GM19238 (cell line): Measurements from ENCODE around the gene CD248.
A peak's percentile ranks its signal among the peaks of the same experiment; 100 is the strongest.
"Not testable (repeated sequence)": the region's sequence is repeated elsewhere in the genome, so short reads cannot be mapped to it uniquely, and the experiment has no call there.

Experiments
- DNase-seq: peaks from one replicate; pipeline ENCODE4 v3.0.0; 2011; ENCODE audit warnings: low spot score; ENCODE audit not compliant: insufficient read length

CD248 gene, protein sequence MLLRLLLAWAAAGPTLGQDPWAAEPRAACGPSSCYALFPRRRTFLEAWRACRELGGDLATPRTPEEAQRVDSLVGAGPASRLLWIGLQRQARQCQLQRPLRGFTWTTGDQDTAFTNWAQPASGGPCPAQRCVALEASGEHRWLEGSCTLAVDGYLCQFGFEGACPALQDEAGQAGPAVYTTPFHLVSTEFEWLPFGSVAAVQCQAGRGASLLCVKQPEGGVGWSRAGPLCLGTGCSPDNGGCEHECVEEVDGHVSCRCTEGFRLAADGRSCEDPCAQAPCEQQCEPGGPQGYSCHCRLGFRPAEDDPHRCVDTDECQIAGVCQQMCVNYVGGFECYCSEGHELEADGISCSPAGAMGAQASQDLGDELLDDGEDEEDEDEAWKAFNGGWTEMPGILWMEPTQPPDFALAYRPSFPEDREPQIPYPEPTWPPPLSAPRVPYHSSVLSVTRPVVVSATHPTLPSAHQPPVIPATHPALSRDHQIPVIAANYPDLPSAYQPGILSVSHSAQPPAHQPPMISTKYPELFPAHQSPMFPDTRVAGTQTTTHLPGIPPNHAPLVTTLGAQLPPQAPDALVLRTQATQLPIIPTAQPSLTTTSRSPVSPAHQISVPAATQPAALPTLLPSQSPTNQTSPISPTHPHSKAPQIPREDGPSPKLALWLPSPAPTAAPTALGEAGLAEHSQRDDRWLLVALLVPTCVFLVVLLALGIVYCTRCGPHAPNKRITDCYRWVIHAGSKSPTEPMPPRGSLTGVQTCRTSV

DNA sequence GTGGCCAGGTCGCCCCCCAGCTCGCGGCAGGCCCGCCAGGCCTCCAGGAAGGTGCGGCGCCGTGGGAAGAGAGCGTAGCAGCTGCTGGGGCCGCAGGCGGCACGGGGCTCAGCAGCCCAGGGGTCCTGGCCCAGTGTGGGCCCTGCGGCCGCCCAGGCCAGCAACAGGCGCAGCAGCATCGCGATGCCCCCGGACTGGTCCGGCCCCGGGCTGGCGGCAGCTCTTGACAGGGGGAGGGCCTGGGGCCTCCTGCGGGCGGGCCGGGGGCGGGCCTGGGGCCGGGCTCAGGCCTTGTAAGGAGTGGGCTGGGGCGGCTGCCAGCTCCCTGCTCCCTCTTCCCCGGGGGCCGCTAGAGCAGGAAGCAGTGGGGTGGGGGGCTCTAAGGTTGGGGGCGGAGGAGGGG is at the start of gene CD248:
Gene CD248, minus strand, starts transcription at position 196 of the 403 bp plus-strand sequence. Its CDS starts 17 bp downstream, at position 179.
- DNase-seq = no peak

DNA sequence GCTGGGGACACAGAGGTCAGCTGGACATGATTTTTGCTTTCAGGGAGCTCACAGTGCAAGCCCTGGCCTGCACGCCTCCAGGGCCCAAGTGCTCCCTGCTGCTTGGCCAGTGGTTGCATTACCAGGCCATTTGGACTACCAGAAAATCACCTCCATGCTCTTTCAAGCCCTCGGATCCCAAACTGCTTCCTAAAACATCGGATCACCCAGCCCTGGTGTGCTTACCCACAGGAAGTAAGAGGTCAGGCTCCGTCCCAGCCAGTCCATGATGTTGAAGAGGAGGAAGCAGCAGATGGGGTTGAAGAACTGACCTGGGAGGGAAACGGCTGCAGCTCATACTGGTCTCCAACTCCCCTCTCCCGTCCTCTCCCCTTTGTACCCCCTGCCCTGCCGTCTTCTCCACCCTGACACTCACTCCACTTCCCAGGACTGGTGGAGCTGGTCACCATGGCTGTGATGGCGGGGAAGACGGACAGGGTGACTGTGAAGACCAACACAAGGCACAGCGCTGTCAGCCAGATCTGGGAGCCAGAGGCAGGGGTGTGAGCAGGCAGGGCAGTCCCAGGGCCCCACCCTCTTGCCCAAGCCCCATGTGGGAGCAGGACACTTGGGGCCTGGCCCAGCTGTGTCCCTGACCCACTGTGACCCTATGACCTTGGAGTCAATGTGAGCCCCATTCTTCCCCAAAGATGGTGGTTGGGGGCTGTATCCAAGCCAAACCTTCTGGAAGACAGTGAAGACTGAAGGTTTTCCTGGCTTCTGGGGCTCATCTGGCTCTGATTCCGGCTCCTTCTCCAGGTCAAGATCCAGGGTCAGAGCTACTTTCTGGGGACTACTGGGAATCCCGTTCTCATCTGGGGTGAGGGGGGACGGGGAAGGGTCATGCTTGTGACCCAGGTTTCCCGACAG is 49.1 kb upstream of the CD248 start:
- DNase-seq = no peak

DNA sequence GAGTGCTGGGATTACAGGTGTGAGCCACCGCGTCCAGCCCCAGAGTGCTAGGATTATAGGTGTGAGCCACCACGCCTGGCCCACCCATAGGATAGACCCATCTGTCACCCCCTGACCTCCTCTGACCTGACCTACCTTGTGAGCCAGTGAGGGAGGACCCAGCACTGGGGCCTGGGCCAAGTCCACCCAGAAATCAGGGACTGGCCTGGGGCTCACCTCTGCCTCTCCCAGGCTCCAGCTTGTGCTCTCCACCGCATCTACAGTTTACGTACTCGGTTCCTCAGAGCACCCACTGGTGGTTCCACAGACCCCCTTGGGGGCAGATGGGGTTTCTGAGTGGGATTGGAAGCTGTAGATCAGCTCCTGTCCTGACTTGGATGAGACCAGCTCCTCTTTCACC is 48.3 kb upstream of the CD248 start:
- no peak for DNase-seq

DNA sequence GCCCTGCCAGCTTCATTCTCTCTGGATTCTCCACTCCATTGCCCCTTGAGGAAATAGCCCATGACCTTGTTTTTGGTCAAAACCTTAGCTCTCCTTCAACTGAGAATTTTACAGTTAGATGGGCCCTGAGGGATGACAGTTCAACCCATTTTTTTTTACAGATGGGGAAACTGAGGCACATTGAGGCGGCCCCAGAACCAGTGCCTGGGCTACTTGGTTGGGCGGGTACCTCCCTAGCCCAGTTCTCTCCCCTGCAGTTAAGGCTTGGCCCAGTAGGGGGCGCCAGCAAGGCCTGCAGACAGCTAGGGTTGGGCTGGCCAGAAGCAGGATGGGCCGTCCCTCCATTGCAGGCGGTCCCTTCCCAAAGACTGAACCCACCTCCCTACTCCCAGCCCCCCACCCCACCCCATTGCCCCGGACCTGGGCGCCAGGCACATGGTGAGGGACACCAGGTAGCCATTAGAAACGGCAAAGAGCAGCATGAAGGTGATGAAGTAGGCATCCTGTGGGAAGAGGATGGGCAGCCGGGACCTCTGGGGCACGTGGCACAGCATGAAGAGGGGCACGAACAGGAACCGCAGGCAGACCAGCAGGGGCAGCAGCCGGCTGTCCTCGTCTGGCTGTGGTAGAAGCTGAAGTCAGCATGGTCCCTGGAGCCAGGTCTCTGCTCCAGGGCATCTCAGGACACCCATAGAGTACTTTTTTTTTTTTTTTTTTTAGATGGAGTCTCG is 47.1 kb upstream of the CD248 start:
- peak; percentile 66 for DNase-seq

DNA sequence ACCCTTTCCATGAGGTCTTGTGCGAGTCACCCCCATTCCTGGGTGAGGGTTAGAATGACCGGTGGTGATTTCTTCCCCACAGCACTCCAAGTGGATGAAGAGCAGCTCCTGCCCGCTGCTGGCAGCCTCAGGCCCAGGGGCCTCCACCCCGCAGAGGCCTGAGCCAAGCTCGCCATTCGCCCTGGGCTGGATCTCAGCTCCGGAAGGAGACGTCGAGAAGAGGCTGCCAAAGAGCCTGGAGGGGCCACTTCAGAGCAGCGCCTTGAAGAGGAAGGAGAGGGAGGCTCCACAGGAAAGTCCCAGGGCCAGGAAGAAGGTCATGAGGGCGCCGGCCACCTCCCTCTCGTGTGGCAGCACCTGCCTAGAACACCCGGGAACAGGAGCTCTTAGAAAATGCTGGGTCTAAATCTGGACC is 46.4 kb upstream of the CD248 start:
- DNase-seq = no peak

DNA sequence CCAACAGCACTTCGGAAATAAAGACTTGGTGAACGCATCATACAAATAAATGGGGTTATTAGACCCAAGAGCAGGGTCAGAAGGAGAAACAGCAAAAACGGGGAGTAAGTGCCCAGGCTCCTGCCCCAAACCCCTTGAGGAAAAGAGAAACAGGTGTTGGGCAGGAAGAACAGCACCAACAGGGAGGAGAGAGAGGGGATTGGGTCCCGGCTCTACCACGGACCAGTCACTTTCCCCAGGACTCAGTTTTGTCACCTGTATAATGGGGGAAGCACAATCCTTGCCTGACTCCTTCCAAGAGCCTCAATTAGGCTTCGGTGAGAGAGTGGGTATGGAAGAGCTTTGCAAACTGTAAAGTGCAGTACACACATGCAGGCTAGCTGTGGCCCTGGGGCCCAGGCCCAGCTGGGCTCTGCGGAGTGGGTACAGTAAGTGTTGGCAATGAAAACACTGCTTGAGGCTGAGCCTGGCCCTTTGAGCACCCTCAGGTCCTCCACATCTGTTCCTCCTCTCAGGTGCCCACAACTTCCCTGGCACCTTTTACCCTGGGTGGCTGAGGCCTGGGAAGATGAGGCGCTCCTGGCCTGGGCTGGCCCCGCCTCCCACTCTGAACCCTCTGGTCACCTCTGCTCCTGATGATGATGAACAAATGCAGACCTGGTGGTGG is 45.8 kb upstream of the CD248 start:
- DNase-seq = no peak

DNA sequence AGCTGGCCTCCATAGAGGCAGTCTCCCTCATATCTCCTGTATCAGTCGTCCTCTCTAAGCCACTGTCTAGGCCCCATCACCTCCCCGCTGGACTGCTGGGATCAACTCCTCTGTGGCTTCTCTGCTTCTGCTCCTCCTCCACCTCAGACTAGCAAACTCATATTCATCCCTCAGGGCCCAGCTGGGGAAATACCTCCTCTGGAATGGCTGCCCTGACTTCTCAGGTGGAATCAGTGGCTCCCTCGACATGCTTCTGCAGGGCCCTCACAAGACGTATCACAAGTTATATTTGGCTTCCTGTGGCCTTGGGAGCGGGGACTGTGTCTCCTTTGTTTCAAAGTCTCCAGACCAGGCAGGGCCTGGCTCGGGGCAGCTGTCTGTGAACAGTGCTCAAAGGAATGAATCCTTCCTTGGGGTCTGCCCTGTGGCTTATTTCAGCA is 44.7 kb upstream of the CD248 start:
- no peak for DNase-seq

DNA sequence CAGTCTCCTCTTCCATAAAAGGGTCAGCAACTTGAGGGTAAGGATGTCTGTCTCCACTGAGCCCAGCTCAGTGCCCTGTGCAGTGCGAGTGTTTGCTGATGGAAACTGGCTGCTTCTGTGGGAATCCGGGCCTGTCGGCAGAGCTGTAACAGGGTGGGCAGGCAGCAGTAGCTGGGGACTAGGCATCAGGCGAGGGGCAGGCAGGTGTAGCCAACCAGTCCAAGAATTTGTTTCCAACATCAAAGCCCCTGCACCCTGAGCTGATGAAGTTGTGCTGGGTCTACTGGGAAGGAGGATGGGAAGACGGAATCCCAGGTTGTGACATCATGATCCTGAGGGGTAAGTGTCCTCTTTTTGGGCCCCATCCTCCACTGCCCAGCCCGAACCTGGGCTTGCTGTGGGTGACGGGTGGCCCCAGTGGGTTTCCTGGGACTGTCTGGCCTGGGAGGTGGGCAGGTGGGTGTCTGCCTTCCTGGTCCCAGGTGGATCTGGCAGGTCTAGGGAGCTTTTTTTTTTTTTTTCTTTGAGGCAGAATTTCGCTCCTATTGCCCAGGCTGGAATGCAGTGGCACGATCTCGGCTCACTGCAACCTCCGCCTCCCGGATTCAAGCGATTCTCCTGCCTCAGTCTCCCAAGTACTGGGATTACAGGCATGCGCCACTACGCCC is 43.7 kb upstream of the CD248 start:
- DNase-seq = no peak

DNA sequence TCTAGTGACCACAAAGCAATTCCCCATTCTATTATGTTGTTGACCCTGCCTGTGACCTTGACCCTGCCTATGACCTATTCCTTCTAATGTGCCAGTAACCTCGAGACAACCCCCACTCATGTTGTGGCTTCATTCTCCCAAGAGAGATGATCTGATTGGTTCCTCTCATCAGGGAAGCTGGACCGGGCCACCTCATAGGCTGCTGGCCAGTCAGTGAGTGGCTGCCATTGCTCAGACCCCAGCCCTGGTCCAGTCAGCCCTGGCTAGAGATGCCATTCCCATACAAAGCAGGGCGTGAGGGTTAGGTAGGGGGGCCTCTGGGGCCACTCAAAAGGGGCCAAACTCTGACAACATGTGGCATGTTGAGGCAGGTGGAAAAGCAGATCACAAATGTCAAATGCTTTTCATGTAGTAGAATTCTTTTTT is 42.8 kb upstream of the CD248 start:
- no peak for DNase-seq

DNA sequence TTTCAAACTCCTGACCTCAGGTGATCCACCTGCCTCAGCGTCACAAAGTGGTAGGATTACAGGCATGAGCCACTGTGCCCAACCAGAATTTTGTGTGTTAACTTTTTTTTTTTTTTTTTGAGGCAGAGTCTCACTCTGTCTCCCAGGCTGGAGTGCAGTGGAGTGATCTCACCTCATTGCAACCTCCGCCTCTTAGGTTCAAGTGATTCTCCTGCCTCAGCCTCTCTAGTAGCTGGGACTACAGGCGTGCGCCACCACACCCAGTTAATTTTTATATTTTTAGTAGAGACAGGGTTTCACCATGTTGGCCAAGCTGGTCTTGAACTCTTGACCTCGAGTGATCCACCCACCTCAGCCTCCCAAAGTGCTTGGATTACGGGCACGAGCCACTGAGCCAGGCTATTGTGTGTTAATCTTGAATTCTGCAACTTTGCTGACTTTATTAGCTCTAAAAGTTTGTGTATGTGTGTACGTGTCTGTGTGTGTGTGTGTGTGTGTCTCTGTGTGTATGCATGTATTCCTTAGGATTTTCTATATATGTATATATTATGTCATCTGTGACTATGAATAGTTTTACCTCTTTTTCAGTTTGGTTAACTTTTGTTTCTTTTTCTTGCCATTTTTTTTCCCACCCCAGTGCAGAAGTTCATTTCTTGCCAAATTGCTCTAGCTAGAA is 33.9 kb upstream of the CD248 start:
- not testable (repeated sequence) for DNase-seq

DNA sequence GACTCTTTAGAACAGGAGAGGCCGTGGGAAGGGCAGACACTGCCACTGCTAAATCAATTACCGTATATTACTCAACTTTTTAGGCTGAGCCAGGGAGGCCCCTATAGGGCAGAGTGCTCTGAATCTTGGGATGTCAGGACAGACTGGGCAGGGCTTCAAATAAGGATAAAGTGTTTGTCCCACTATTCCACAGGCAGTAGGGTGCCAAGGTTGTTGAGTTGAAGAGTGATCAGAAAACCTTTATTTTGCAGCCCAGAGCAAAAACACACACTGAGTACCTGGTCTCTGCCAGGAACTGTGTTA is 32.2 kb upstream of the CD248 start:
- no peak for DNase-seq

DNA sequence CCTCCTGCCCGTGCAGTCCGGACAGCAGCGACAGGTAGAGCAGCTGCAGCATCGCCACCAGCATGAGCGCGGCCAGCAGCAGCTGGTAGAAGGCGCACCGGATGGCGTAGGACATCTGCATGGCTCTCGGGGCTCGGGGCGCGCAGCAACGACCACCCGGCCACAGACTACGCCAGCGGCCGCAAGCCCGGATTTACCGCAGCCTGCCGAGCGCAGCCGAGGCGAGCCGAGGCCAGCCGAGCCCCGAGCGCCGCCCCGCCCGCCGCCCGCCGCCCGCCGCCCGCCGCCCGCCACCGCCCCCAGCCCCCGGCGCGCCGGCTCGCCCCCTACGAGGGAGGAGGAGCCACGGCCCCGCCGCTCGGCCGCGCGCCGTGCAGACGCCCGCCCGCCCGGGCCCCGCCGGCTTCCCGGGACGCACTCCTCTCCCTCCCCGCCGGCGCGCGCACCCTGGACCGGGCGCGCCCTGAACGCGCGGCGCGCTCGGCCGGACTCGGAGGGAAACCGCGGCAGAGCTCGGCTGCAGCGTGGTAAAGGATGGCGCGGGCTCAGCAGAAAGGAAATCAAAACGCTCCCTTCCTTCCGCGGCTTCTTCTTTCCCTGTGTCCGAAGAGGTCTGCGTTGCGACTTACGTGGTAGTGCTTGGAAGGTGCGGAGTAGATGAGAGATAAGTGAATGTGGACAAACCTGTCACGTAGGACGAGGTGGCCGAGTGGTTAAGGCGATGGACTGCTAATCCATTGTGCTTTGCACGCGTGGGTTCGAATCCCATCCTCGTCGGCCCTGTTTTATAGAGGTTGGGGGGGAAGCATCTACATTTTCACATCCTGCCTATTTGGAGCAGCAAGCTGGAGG is 30.8 kb upstream of the CD248 start, which contains the start of gene B4GAT1:
Gene B4GAT1, minus strand, starts transcription at position 205 of the 852 bp plus-strand sequence. Its CDS starts 84 bp downstream, at position 121.
- DNase-seq = peak; percentile 70

DNA sequence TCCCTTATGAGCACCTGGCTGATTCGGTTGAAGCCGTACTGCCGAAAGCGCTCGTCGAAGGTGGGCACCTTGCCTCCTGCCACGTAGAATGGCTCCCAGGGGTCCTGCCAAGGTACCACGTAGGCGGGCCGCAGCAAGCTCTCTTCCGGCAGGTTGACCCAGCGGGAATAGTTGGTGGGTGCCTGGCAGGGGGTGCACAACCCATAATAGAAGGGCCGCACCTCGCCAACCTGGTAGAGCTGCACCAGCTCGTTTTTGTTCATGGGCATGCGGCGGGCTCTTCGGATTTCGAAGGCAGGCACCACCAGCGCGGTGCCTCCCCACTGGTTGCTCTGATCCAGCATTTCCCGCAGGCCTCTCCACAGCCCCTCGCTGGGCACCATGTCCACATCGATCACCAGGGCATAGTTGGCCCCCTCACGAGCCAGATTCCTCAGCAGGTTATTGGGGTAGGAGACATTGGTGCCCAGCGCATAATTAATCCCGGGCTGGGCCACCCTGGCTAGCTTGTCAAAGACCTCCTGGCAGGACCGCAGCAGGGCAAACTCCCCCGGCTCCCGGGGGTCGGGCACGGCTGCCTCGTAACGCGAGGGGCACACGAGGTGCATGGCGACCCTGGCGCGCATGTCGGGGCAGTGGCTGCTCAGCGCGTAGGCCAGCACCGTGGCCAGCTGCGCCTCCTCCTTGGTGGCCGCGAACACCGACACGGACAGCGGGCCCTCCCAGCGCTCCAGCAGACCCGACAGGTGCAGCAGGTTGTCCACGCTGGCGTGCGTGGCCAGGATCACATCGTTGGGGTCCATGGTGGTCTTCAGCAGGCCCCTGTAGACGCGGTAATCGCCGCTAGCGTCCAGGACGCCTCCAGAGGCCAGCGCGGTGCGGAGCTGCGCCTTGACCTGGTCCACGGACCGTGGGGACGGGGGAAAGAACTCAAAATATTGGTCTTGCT is 29.9 kb upstream of the CD248 start:
- no peak for DNase-seq

DNA sequence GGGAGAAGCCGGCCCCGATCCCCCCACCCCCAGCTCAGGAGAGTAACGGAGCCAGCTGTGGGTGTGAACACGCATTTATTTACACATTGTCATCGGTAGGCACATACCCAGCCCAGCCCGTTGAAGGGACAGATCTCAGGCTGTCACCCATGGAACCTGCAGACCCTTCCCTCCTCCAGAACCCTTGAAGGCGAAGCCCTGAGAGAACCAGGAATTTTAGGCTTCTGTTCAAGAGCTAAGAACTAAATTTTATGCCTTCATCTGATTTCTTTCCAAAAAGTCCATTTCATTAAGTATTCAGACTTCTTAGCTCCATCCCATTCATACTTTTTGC is 28.4 kb upstream of the CD248 start:
- DNase-seq = no peak

DNA sequence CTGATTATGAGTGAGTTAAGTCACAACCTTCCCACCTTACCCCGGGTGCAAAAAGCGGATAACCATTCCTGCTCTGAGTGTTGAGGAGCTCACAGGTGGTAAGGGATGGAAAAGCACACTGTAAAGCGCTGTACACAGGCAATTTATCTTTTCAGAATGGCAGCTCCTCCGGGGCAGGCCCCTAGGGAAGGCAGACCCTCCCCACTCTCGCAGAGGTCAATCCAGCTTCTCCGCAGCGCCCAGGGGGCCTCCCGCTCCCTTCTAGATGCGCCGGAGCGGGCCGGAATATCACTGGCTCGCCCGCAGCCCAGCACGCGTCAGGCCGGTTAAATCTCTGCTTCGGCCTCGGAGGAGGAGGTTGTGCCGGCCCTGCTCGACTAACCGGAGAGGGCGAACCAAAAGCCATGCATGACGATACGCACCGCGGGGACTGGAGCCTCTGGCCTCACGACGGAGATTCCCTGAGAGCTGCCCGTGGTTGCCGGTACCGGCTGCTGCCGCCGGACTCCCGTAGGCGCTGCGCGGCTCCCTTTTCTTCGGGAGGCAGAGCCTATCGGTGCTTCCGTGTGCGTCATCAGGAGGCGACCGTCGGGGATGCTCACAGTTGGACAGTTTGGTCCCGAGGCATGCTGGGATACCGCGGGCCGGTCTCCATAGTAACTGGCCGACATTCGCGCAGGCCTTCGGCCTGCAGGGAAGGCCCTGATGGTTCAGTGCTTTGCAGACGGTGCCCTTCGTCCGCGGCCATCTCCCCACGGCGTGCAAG is 27.9 kb upstream of the CD248 start, which contains the start of gene BRMS1:
Gene BRMS1, minus strand, starts transcription at position 555 of the 766 bp plus-strand sequence. CDS start 2,870 bp downstream, outside the sequence.
- DNase-seq = peak; percentile 98

DNA sequence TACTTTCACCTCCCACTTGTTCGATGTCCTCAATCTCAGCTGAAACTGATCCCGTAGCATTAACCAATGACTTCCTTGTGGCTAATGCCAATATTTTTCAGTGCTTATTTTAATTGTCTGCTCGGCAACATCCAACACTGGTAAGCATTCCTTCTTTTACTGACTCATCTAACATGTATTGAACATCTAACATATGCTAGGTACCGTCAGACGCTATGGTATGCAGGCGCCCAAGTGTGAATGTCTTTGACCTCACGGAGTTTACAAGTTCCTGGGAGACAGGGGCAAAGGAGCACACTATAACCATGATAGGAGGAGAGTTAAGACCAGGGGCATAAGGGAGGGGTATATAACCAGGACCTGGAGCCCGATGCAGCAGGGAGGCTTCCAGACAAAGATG is 26.3 kb upstream of the CD248 start:
- DNase-seq = no peak
